HG02571 (cell line): ENCODE measurements around the gene IL17RA.
"Not testable (repeated sequence)": the region's sequence is repeated elsewhere in the genome, so short reads cannot be mapped to it uniquely, and the experiment has no call there.

ENCODE experiments used
- ATAC-seq: cut with Tn5 transposase; IDR thresholded peaks from one replicate; pipeline ENCODE4 v1.9.1; 2021; ENCODE audit warnings: mild to moderate bottlenecking, moderate library complexity; ENCODE audit not compliant: unreplicated experiment

The IL17RA gene

DNA sequence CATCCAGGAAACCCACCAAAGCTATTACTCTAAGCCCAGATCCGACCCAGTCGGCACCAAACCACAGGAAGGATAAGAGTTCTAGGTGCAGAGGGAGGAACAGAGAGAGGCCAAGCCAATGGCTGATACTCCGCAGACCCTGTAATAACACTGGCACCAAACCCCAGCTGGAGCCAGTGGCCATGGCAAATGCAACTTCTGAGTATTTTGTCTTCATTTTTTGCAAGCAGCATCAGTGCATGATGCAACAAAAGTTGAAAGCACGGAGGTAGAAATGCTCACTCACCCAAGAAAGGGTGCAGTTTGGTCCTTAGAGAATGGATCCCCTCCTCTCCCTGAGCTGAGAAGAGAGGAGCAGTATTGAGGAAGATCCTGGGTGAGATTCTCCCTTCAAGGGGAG lies 33.5 kb downstream of the IL17RA start:
- ATAC-seq: no peak

GRCh38 chr22:17119481-17120202 lies 34.8 kb downstream of the IL17RA start:
- no peak for ATAC-seq

DNA sequence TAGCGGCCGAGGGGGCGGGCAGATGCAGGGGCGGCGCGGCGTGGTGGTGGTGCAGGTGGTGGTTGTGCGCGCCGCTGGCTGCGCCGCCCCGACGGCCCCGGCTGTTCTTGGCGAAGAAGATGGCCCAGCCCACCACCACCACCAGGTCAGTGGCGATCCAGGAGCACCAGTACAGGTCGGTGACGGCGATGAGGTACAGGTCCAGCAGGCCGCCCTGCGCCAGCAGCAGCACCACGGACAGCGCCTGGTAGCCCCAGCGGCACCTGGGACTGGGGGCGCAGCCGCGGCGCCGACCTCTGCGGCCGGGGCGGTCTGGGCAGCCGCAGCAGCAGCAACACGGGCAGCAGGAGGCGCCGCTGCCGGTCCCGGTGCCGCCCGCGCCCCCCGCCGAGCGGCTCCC lies 35.5 kb downstream of the IL17RA start:
- no peak for ATAC-seq

DNA sequence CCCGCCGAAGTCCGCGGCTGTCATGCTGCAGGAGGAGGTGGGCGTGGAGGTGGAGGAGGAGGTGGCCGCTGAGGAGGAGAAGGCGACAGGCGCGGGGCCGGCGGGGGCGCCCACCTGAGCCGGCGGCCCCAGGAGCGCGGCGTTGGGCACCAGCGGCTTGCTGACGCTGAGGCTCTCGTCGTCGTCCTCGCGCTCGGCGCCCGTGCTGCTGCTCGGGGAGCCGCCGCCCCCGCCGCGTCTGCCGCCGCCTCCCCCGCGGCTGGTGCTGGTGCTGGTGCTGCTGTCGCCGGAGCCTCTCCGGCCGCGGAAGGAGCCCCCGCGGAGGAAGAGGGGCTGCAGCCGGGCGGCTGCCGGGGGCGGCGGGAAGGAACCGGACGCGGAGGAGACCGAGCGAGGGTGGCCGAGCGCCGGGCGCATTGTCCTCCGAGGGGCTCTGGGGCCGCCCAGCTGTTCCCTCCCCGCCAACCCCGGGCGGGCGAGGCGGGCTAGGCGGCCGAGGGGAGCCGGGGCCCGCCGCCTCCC lies 36.0 kb downstream of the IL17RA start:
- ATAC-seq: no peak

DNA sequence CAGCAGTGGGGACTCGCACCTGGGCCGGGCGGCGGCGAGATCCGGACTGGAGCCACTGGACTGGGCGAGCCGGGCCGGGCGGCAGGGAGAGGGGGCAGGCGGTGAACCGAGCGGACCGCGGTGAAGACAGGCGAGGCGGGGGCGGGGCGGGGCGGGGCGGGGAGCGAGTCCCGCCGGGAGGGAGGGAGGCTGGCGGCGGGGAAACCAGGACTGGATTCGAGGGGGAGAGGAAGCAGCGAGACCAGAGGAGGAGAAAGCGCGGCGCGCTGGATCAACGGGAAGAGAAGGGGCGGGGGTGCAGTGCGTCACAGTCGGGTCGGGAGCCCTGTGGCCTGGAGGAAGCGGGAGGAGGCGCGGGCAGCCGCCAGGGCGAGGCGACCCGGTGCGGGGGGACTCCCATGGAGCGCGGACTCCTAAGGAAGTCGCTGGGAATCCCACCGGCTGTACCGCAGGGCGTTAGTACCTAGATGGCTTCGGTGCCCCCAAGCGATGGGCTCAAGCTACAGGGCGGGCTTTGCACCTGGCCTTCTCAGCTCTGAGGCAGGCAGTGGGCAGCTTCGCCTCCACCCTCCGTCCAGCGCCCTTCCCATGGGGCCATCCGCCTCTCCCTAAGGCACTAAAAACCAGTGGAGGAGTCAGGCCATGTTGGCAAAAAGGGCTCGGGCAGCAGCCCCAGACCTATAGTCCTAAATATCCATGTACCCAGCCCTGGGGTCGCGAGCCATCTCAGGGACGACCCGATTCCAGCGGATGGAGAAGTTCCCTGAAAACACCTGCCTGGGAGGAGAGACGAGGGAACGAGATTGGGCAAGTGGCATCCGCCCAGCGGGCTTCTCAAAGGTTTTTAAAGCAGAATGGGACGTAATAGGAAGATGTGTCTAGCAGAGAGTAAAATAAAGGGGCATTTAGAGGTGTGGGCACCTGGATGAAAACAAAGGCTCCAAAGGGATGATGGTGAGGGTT lies 36.7 kb downstream of the IL17RA start, which contains the start of gene TMEM121B:
Gene TMEM121B, minus strand, starts transcription at position 128 of the 963 bp plus-strand sequence. CDS start 233 bp downstream, outside the sequence.
- ATAC-seq: no peak

DNA sequence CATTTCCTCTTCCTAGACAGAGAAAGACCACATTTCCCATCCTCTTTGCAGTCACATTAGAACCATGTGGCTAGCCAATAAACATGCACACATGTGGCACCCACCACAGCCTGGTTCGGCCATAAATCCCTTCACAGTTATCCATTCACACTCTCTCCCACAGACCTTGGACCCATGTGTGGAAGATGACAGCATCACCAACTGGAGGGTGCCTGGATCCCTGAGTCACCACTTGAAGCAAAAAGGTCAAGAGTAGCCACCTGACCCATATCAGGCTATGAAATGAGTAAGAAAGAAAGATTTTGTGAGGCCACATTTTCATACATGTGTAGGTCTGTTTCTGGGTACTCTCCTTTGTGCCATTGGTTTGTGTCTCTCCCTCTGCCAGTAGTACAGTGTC lies 45.4 kb downstream of the IL17RA start:
- no peak for ATAC-seq

- no peak for ATAC-seq
Measured at GRCh38 chr22:17131686-17132085, 46.9 kb downstream of the IL17RA start.

GRCh38 chr22:17132112-17132511 lies 47.3 kb downstream of the IL17RA start:
- ATAC-seq: no peak

DNA sequence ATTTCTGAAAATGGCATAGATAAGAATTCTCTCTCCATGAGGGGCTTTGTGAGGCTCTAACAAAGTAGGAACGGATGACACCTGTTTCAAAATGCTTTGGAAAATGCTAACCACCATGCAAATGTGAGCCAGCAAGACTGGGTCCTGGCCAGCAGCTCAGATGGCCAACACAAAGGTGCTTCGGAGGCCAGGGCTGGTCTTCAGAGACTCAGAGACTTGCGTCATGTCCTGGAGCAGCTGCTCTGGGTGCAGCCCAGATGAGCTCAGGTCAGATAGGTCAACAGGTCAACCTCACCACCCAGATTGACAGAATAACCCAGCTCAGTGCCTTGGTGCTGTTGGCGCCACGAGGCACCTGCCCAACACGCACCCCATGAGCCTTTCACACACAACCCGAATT lies 48.3 kb downstream of the IL17RA start:
- ATAC-seq: no peak

DNA sequence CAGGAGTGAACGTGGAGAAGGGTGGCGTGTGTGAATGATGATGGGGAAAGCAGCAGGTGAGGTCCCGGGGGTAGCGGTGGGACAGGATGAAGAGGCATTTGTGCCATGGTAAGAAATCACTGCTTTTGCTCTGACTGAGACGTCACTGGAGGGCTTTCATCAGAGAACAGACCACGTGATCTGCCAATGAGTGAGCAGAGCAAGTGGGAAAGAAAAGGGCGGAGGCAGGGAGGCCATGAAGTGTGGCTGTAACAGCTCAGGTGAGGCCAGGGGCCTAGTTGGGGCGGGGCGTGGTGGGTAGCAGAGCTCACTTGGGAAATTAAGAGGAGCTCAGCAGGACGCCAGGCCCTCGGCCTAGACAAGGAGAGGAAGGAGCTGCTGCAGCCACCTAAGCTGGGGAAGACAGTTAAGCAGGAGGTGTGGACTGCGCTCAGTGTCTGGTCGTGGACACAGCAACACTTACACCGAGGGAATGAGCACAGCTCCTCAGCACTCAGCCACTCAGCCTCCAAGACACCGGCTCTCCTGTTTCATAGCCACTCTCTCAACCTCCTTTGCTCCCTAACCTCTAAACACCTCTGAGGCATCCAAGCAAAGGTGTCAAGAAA lies 50.5 kb downstream of the IL17RA start:
- no peak for ATAC-seq

- ATAC-seq: no peak
Measured at GRCh38 chr22:17137170-17137569, 52.4 kb downstream of the IL17RA start.

GRCh38 chr22:17137861-17138425 lies 53.1 kb downstream of the IL17RA start:
- no peak for ATAC-seq

DNA sequence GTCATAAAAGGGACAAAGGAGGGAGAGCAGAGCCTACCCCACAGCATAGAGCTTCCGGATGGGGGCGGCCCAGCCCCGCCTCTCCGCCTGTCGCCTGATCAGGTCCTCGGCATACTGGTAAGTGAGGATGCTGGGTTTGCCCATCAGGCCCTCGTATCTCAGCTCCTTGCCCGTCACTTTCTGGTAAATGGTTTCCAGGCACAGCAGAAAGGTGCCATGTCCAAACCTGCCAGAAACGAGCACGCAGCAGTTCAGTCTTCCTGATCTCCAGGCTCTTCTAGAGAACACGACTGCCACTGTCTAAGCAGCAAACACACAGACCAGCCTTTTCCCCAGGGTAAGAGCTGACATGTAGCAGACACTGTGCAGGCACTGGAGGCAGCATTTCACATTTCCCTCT lies 53.7 kb downstream of the IL17RA start:
- no peak for ATAC-seq

GRCh38 chr22:17140022-17140421 lies 55.2 kb downstream of the IL17RA start:
- no peak for ATAC-seq

- ATAC-seq: no peak
Measured at GRCh38 chr22:17140826-17141766, 56.3 kb downstream of the IL17RA start.

- no peak for ATAC-seq
Measured at GRCh38 chr22:17143101-17143500, 58.3 kb downstream of the IL17RA start.

GRCh38 chr22:17143826-17144225 lies 59.0 kb downstream of the IL17RA start:
- no peak for ATAC-seq

DNA sequence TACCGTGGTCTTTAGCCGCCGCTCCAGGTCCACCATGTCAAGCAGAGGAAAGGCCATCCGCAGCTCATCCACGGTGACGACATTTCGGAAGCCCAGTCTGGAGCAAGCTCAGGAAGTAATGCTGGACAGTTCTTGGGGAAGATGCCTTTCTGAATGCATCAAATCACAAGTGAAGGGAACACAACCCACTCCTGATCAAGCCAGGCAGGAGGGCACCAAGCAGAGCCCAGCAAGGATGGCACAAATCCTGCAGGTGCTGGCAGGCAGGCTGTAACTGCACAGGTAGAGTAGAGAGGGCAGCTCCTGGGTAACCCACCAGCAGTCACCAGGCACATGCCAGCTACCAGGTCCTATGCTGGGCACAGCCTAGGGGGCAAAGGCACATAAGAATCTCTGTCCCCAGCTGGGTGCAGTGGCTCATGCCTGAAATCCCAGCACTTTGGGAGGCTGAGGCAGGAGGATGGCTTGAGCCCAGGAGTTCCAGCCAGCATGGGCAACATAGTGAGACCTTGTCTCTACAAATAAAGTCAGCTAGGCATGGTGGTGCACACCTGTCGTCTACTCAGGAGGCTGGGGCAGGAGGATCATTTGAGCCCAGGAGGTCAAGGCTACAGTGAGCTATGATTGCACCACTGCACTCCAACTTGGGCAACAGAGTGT lies 60.4 kb downstream of the IL17RA start:
- ATAC-seq: no peak

GRCh38 chr22:17147458-17147857 lies 62.7 kb downstream of the IL17RA start:
- not testable (repeated sequence) for ATAC-seq
